UCSD-AML1 (cell line): ENCODE results near the gene MRGPRD.

Experiments used
- DNase-seq: peaks from one replicate; lab custom pipeline; 2025; ENCODE audit not compliant: unreplicated experiment; lab: John Stamatoyannopoulos, UW

MRGPRD gene, protein sequence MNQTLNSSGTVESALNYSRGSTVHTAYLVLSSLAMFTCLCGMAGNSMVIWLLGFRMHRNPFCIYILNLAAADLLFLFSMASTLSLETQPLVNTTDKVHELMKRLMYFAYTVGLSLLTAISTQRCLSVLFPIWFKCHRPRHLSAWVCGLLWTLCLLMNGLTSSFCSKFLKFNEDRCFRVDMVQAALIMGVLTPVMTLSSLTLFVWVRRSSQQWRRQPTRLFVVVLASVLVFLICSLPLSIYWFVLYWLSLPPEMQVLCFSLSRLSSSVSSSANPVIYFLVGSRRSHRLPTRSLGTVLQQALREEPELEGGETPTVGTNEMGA

GRCh38 chr11:68980776-68981065 is at the start of gene MRGPRD:
Gene MRGPRD, minus strand, starts transcription at chr11:68980986. Its CDS starts 0 bp downstream, at chr11:68980986.
- no peak for DNase-seq

DNA sequence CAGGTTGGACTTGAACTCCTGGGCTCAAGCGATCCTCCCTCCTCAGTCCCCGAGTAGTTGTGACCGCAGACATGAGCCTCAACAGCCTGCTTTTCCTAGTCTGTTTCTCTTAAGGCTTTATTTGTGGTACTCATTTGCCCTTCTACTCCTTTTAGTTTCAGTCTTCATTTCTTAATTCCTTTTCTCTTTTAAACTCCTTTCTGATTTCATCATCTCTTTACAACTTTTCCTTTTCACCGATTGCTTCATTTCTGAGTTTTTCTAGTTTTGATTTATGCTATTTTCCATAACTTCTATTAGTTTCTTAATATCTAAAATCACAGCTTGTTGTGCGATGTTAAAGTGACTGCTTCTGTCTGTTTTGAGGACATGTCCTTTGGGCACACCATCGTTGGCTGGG is 49.5 kb upstream of the MRGPRD start:
- no peak for DNase-seq

DNA sequence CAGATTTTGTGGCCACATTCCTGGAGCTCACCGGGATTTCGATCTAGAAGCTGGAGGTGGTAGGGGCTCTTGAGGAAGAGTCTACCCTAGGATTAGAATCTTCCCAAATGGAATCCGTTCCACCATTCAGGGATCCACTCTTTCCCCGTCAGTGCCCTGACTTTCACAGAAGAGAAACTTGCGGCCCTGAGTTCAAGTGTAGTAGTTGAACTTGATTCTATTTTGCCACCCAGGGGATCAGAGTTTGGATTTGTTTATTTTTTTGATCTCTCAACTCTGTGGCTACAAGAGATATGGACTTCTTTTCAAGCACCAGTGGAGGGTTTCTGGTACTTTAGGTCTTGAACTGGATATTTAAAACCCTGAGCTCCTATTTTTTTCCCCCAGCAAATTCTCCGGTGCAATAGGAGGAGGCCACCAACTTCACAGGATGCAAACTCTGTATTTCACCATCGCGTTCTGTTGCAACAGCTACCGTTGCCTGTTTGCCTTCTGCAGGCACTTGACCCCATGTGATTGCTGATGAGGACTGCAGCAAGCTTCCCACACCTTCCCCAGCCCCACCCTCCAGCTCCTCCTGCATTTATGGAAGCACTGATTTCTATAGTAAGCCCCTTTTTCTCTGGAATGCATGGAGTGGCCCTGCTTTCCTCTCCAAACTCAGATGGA is 47.1 kb upstream of the MRGPRD start:
- DNase-seq: no peak

GRCh38 chr11:69024509-69024908 is 43.7 kb upstream of the MRGPRD start:
- no peak for DNase-seq

DNA sequence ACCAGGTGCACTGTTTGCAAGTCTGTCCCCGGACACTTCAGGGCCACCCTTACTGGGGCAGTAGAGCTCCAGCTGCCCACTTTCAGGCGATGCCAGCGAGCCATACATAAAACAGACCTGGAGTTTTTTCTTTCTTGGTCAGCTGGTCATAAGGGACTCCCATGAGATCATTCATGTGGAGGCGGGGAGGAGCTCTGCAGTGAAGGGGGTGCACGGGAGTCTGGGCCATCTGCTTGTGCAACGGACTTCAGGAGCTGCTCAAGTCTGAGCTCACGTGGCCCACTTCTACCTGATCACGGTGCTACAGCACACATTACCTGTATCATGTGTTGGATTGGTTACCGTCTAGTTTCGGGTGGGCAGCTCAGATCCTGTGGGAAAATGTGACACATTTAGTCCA is 41.5 kb upstream of the MRGPRD start:
- no peak for DNase-seq

DNA sequence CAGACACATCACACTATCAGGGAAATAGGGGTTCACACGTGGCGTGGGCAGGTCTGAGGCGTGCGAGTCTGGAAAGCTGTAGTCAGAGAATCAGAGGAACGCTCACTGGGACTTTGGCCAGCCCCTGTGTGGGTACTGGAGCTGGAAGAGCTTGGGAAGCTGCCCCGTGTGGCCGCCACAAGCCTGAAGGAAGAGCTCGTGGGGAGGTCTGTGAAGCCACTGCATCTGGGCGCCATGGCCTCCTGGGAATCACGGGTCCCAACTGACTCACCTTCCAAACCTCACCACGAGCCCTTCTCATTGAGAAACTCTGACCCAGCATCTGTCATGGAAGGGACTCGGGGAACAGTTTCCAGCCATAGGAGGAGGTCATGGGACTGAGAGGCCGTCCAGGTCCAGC is 38.1 kb upstream of the MRGPRD start:
- no peak for DNase-seq

DNA sequence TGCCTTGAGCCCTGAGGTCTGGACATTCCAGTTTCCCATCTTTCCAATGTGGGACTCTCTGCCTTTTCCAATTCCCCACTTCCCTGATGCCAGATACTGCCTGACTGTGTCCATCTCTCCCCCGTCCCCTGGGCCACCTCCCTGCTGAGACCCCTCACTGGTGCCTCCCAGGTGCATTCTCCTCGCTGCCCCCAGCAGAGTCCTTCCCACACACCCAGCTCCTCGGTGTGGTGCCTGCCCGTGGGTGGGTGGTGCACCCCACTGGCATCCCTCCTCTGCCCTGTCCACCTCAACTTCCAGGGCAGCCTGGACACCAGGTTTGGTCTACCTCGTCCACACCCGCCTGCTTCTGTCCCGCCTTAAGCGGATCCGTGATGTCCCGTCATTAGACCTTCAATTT is 37.2 kb upstream of the MRGPRD start:
- no peak for DNase-seq

- DNase-seq: no peak
These were observed 34.2 kb upstream of the MRGPRD start for GRCh38 chr11:69014898-69015549.

GRCh38 chr11:69014084-69014851 is 33.5 kb upstream of the MRGPRD start:
- DNase-seq: no peak

DNA sequence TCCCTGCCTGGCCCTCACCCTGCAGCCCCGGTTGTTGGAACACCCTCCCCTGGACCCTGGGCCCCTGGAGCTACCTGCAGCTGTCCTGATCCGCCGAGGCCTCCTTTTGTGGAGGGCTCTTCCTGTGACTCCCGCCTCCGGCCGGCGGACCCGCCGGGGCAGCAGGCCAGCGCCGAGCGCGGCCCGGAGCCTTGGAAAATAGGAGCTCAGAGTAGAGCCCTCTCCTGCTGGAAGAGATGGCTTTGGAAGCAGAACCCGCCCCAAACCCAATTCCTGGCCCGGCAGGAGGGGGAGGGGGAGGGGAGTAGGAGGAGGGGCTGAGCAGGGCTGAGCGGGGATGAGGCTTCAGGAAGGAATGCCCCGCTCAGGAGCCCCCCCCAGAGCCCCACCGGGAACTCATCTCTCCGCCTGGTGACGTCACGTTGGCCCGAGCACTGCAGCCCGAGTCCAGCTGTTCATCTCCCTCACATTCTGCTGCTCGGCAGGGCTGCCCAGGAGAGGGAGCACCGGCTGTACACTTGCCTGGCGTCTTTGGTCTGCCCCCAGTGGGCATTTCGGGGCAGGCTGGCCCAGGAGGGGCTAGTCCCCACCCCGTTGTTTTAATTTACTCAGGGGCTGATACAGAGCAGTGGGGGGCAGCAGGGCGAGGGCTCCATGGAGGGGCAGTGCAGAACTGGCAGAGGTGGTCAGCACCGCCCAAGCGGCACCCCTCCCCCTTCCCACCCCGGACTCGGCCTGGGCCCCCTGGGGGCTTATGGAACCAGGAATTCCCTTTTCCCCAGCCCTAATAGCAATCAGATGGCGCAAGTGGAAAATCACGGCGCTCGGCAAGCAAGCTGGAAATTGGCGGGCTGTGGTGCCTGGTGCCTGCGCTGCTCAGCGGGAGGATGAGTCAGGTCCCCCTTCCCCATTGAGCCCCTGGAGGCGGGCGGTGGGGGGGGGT is 32.5 kb upstream of the MRGPRD start, which contains the start of gene MRGPRF:
TSS of gene MRGPRF (minus strand) at position 238 of the 943 bp plus-strand sequence. CDS start 3,345 bp downstream, outside the sequence.
- DNase-seq: no peak

GRCh38 chr11:69012092-69013008 is 31.6 kb upstream of the MRGPRD start:
- no peak for DNase-seq

- DNase-seq: no peak
These were observed 30.9 kb upstream of the MRGPRD start for GRCh38 chr11:69011624-69012091.

DNA sequence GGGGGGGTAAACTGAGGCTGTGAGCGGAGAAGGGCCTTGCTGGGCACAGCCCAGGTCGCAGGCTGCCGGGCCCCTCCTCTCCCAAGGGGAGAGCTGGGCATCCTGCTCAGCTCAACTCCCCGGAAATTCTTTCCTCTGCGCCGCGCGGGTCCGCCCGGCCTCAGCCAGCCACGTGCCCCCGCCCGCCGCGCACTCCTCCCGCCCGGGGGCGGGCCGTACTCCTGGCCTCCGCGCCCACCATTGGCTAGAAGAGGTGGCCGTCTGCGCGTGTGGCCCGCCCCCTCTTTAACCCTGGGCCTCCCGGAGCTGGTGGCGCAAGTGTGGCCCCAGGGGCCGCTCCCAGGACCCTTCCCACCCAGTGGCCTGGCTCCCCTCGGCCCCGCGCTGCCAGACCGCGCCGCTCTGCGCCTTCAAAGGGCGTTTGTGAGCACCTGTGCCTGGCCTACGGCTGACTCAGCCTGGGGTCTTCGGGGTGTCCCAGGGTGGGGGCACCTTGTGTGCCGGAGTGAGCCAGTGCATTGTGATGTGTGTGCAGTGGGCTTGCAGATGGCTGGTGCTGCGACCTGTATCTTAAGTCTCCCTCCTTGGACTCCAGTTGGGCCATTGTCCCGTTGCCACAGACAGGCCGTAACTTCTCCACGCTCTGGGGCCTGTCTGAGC is 30.3 kb upstream of the MRGPRD start:
- no peak for DNase-seq

DNA sequence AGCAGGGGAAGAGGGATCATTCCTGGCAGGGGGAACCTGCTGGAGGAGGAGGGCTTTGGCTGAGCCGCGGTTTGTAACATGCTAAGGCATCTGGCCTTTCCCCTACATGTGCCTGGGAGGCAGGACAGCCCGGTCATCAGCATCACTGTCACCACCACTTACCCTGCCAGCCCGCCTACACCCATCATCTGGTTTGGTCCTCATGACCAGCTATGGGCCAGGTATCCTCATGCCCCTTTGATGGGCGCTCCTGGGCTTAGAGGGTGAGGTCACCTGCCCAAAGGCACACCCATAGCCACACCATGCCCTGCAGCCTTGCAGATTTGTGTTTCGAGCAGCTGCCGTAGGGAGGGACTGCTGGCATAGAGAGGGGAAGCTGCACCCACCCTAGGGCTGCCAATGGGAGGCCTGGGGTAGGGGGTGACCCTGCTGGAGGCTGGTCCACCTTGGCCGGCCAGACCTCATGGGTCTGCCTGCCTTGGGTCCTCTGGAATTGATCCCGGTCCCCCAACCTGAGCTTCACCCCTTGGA is 29.6 kb upstream of the MRGPRD start:
- no peak for DNase-seq

GRCh38 chr11:69009441-69010211 is 28.8 kb upstream of the MRGPRD start:
- DNase-seq: no peak

GRCh38 chr11:69008737-69009440 is 28.1 kb upstream of the MRGPRD start:
- no peak for DNase-seq

GRCh38 chr11:69007975-69008381 is 27.2 kb upstream of the MRGPRD start:
- DNase-seq: no peak
